ENCODE measurements around the gene HDAC4.

DNA sequence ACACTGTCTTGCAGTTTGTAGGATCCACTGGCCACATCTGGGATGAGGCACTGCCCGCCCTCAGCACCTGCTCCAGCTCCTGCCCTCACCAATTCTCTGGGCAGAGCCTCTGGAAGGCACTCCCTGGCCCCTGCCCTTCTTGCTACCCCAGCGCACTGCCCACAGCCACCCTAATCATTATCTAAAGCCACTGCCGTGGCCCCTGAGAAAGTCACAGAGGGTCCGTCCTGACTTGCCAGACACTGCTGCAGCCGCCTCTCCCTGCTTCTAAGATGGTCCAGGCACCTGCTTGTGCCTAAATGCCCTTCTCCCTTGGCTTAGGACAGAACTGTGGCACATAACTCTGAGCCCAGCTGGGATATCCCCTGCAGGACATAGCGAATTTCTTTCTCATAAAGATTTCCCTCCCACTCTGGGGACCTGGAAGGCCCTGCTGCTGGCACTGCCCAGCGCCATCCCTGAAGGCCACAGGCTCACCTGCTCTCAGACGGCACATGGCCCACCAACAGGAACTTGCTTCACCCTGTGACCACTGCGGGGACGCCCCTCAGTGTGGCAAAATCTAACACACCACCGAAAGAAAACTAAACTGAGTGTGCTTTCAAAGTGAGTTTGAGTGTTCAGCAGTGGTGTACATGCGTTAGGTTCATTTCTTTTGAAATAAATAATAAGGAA is 244.9 kb downstream of the HDAC4 start:
- TF ChIP-seq ETV6 (conservative IDR thresholded peaks at IDR 0.05 in 1 of 2, IDR thresholded peaks at IDR 0.05 in 1 of 2; ENCODE audit: borderline replicate concordance in 1 of 2, low read depth in 1 of 2) (no peak), ZNF274 (IDR thresholded peaks at IDR 0.05; ENCODE audit: insufficient read depth, insufficient read length) (no peak), ZBTB11 (CRISPR knock-in tag; IDR thresholded peaks at IDR 0.05) (no peak), CREM (IDR thresholded peaks at IDR 0.05; ENCODE audit: low read depth) (no peak), GABPA (IDR thresholded peaks at IDR 0.05; ENCODE audit: low read depth) (no peak), ATF2 (IDR thresholded peaks at IDR 0.05; ENCODE audit: low read length) (no peak), EP300 (IDR thresholded peaks at IDR 0.05; ENCODE audit: borderline replicate concordance in 1 of 2, control insufficient read depth in 1 of 2, low read depth in 2 of 2, low read length in 2 of 2) (no peak), MAX (IDR thresholded peaks at IDR 0.05; ENCODE audit: low read depth, low read length) (no peak), POLR2AphosphoS5 (IDR thresholded peaks at IDR 0.05; ENCODE audit: low read length) (no peak), SP1 (IDR thresholded peaks at IDR 0.05; ENCODE audit: low read depth, low read length) (no peak)
- TF ChIP-seq, protein P1, sequence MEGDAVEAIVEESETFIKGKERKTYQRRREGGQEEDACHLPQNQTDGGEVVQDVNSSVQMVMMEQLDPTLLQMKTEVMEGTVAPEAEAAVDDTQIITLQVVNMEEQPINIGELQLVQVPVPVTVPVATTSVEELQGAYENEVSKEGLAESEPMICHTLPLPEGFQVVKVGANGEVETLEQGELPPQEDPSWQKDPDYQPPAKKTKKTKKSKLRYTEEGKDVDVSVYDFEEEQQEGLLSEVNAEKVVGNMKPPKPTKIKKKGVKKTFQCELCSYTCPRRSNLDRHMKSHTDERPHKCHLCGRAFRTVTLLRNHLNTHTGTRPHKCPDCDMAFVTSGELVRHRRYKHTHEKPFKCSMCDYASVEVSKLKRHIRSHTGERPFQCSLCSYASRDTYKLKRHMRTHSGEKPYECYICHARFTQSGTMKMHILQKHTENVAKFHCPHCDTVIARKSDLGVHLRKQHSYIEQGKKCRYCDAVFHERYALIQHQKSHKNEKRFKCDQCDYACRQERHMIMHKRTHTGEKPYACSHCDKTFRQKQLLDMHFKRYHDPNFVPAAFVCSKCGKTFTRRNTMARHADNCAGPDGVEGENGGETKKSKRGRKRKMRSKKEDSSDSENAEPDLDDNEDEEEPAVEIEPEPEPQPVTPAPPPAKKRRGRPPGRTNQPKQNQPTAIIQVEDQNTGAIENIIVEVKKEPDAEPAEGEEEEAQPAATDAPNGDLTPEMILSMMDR (IDR thresholded peaks at IDR 0.05 in 2 of 3, conservative IDR thresholded peaks at IDR 0.05 in 1 of 3; ENCODE audit: control insufficient read depth in 2 of 3, extremely low read depth in 1 of 3, insufficient read depth in 1 of 3, low read depth in 3 of 3, low read length in 3 of 3) = no peak
- TF ChIP-seq, protein P2, sequence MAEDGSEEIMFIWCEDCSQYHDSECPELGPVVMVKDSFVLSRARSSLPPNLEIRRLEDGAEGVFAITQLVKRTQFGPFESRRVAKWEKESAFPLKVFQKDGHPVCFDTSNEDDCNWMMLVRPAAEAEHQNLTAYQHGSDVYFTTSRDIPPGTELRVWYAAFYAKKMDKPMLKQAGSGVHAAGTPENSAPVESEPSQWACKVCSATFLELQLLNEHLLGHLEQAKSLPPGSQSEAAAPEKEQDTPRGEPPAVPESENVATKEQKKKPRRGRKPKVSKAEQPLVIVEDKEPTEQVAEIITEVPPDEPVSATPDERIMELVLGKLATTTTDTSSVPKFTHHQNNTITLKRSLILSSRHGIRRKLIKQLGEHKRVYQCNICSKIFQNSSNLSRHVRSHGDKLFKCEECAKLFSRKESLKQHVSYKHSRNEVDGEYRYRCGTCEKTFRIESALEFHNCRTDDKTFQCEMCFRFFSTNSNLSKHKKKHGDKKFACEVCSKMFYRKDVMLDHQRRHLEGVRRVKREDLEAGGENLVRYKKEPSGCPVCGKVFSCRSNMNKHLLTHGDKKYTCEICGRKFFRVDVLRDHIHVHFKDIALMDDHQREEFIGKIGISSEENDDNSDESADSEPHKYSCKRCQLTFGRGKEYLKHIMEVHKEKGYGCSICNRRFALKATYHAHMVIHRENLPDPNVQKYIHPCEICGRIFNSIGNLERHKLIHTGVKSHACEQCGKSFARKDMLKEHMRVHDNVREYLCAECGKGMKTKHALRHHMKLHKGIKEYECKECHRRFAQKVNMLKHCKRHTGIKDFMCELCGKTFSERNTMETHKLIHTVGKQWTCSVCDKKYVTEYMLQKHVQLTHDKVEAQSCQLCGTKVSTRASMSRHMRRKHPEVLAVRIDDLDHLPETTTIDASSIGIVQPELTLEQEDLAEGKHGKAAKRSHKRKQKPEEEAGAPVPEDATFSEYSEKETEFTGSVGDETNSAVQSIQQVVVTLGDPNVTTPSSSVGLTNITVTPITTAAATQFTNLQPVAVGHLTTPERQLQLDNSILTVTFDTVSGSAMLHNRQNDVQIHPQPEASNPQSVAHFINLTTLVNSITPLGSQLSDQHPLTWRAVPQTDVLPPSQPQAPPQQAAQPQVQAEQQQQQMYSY (CRISPR knock-in tag; IDR thresholded peaks at IDR 0.05) = no peak
- TF ChIP-seq, protein P3, sequence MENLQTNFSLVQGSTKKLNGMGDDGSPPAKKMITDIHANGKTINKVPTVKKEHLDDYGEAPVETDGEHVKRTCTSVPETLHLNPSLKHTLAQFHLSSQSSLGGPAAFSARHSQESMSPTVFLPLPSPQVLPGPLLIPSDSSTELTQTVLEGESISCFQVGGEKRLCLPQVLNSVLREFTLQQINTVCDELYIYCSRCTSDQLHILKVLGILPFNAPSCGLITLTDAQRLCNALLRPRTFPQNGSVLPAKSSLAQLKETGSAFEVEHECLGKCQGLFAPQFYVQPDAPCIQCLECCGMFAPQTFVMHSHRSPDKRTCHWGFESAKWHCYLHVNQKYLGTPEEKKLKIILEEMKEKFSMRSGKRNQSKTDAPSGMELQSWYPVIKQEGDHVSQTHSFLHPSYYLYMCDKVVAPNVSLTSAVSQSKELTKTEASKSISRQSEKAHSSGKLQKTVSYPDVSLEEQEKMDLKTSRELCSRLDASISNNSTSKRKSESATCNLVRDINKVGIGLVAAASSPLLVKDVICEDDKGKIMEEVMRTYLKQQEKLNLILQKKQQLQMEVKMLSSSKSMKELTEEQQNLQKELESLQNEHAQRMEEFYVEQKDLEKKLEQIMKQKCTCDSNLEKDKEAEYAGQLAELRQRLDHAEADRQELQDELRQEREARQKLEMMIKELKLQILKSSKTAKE (IDR thresholded peaks at IDR 0.05; ENCODE audit: low read depth, poor library complexity, severe bottlenecking) = no peak
- TF ChIP-seq, protein P4, sequence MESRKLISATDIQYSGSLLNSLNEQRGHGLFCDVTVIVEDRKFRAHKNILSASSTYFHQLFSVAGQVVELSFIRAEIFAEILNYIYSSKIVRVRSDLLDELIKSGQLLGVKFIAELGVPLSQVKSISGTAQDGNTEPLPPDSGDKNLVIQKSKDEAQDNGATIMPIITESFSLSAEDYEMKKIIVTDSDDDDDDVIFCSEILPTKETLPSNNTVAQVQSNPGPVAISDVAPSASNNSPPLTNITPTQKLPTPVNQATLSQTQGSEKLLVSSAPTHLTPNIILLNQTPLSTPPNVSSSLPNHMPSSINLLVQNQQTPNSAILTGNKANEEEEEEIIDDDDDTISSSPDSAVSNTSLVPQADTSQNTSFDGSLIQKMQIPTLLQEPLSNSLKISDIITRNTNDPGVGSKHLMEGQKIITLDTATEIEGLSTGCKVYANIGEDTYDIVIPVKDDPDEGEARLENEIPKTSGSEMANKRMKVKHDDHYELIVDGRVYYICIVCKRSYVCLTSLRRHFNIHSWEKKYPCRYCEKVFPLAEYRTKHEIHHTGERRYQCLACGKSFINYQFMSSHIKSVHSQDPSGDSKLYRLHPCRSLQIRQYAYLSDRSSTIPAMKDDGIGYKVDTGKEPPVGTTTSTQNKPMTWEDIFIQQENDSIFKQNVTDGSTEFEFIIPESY (IDR thresholded peaks at IDR 0.05) = no peak

All from GM12878 (cell line).